CMK (cell line): ENCODE measurements around the gene UMAD1.

ENCODE experiments used
- DNase-seq: peaks from one replicate; pipeline ENCODE4 v3.0.0-alpha.2; 2010; ENCODE audit warnings: low read depth

The UMAD1 gene

GRCh38 chr7:7922684-7923385, 282.3 kb downstream of the UMAD1 start:
- no peak for DNase-seq

- DNase-seq, result no peak
These were observed 283.3 kb downstream of the UMAD1 start for GRCh38 chr7:7923818-7924217.

- no peak for DNase-seq
These were observed 283.8 kb downstream of the UMAD1 start for GRCh38 chr7:7924303-7924702.
